Measurements from ENCODE around the gene STEAP4. TPM values are rescaled to one million over a fixed set of nuclear protein-coding genes. Genes with fewer than 3 reads are reported as not detected.
"Not testable (repeated sequence)": the region's sequence is repeated elsewhere in the genome, so short reads cannot be mapped to it uniquely, and the experiment has no call there.

STEAP4 gene
- total RNA-seq, 1 donor from 2014 or later = not detected

GRCh38 chr7:88268858-88269257 lies 37.8 kb downstream of the STEAP4 start:
- no peak for DNase-seq (ENCODE audit: low read depth in 2 of 2)

GRCh38 chr7:88268051-88268450 lies 38.6 kb downstream of the STEAP4 start:
- DNase-seq (ENCODE audit: low read depth in 2 of 2) = no peak

GRCh38 chr7:88267421-88267820 lies 39.3 kb downstream of the STEAP4 start:
- no peak for DNase-seq (ENCODE audit: low read depth in 2 of 2)

GRCh38 chr7:88264987-88265386 lies 41.7 kb downstream of the STEAP4 start:
- not testable (repeated sequence) for DNase-seq (ENCODE audit: low read depth in 2 of 2)

GRCh38 chr7:88262562-88262961 lies 44.1 kb downstream of the STEAP4 start:
- DNase-seq (ENCODE audit: low read depth in 2 of 2) = no peak

DNA sequence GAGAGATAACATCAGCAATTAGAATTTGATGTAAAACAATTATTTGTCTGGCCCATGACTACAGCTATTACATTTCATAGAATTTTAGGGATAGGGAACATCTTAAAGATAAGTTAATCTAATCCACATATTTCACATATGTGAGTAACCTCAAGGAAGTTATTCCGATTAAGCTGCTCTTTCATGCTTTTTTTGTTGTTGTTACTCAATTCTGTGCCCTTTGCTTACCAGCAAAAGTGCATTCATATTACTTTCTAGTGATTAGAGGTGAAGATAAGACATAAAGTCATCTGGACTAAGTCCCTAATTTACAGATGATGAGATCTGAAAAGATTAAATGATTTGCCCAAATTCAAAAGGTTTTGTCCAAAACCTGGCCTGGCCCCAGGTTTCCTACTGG lies 46.0 kb downstream of the STEAP4 start:
- no peak for DNase-seq (ENCODE audit: low read depth in 2 of 2)

DNA sequence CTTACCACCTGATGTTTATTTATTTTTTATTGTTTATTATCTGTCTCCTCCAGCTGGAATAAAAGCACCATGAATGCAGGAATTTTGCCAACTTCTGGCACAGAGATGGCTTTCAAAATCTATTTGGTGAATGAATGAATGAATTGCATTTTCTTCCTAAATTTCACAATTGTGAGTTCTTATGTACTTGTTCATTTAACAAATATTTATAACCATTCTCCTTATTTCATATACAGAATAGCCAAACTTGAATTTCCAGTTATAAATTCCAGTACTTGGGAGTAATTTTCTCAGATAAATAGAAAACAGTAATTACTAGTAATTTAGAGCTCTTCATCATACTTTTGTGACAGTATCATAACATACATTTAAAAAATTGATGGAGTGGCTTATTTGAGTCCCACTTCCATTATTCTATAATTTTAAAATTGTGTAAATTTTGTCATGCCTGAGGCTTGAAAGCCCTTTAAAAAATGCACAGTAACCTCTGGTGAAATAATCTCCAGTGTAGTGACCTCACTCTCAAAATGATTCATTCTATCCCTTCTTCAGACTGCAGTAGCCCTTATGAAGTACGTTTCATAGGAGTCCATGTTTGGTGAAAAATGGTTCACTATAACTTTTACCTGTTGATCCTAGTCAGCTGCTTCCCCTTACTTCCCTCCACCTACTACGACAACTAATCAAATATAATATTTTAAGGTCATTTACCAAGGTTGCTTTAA lies 46.9 kb downstream of the STEAP4 start:
- no peak for DNase-seq (ENCODE audit: low read depth in 2 of 2)

DNA sequence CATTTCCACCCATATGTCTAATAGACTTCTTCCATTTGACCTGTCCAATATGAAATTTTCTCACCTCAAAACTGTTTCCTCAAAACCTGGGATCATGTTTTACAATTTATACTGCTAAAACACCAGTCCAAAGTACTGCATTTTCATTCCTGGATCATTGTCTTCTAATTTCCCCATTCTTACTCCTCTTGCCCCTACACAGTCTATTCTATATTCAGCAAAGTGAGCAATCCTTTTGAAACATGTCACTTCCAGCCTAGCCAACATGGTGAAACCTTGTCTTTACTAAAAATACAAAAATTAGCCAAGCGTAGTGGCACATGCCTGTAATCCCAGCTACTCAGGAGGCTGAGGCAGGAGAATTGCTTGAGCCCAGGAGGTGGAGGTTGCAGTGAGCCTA lies 48.4 kb downstream of the STEAP4 start:
- DNase-seq (ENCODE audit: low read depth in 2 of 2) = not testable (repeated sequence)

DNA sequence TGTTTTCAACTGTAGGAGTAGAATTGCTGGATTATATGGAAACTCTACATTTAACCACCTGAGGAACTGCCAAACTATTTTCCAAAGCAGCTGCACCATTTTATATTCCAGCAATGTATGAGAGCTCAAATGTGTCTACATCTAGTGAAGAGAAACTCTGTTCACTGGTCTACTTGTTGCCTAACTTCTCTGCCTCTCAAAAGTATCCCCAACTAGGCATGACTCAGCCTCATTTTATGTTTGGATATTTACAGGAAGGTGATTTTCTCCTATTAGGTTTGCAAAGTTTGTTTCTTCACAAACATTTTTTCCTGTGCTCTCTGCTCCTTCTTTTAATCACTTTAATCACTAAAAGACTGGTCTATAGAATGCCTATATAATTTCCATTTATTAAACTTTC lies 49.8 kb downstream of the STEAP4 start:
- DNase-seq (ENCODE audit: low read depth in 2 of 2) = no peak

DNA sequence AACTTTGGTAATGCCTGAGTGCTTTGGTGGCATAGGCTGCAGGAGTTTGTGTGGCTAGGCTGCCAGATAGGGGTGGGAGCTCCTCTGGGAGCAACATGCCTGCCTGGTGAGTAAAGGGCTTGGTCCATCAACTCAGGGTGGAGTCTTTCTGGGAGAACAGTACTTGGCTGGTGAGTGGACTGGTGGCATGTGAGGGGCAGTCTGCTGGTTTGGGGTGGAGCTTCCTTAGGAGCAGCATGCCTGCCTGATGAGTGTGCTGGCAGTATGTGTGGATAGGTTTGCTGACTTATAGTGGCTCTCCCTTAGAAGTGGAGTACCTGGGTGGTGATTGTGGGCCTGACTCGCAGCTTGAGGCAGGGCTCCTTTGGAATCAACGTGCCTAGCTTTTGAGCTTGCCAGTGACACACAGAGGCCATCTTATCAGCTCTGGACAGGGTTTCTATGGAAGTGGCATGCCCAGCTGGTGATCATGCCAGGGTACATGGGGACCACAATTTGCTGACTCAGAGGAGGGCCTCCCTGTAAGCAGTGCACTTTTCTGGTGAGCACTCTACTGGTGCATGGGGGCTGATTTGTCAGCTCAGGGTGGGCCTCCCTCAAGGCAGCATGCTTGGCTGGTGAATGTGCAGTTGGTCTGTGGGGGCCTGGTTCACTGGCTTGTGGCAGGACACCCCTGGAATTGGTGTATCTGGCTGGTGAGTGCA lies 51.8 kb downstream of the STEAP4 start:
- DNase-seq (ENCODE audit: low read depth in 2 of 2) = no peak

DNA sequence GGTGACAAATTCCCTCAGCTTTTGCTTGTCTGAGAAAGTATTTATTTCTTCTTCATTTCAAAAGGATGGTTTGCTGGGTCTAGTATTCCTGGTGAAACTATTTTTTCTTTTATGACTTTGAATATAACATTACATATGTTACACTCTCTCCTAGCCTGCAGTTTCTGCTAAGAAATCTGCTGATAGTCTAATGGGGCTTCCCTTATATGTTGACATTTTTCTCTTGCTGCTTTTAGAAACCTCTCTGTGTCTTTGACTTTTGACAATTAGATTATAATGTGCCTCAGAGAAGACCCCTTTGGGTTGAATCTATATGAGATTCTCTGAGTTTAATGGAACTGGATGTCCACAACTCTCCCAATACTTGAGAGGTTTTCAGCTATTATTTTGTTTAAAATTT lies 53.1 kb downstream of the STEAP4 start:
- no peak for DNase-seq (ENCODE audit: low read depth in 2 of 2)

GRCh38 chr7:88244258-88244657 lies 62.4 kb downstream of the STEAP4 start:
- no peak for DNase-seq (ENCODE audit: low read depth in 2 of 2)

DNA sequence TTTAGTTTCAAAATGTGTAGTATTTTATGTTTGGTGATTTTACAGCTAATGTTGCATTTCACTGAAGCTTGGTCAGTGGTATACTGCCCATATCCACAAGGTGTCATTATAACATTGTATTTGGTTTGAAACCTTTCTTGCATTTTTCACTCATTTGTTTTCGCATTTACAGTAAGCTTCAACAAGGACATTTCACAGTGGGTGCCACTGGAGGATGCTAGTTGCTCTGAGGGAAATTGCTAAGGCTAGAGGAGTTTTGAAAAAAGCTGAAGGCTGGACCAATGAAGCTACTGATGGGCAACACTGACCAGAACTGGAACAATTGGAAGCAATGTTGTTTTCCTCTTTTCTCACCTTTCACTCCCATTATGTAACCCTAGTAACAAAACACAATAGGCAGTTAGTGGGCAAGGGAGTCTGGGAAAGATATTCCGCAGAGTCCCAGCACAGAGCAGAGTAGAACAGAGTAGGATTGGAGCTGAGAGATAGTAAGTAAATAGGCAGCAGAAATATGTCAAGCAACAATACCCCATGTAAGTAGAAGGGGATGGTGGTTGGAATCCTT lies 63.3 kb downstream of the STEAP4 start:
- peak; percentile 57 to 90 for DNase-seq (ENCODE audit: low read depth in 2 of 2)

GRCh38 chr7:88239852-88240251 lies 66.8 kb downstream of the STEAP4 start:
- no peak for DNase-seq (ENCODE audit: low read depth in 2 of 2)

DNA sequence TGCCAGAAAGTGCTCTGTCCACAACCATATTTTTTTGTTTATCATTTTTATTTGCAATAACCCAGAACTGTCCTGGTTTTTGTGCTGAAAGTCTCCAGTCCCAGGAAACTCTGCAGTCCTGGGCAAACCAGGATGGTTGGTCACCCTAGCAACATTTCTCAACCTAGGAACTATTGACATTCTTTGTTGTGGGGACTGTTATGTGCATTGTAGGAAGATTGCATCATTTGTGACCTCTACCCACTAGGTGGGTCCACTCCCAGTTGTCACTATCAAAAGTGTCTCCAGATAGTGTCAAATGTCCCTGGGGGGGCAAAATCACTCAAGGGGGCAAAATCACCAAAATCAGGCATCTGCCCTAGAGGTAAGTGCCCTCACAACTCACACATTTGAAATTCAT lies 72.9 kb downstream of the STEAP4 start:
- DNase-seq (ENCODE audit: low read depth in 2 of 2) = no peak

DNA sequence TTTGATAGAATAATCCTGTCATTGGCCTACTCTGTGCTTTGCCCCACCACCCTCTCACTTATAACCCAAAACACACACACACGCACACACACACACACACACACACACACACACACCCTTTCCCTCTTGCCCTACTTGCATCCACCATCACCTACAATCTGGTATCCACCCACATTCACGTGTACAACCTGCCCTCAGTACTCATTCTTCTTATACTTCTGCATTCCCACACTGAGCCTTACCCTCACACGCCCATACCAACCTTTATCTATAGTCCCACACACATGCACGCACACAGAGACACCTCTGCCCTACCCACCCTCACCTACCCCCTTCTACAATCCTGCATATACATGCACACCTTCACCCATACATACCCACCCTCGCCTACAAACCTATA lies 76.0 kb downstream of the STEAP4 start:
- DNase-seq (ENCODE audit: low read depth in 2 of 2) = no peak

- no peak for DNase-seq (ENCODE audit: low read depth in 2 of 2)
Observed at GRCh38 chr7:88229302-88229995, 77.2 kb downstream of the STEAP4 start.

GRCh38 chr7:88226886-88227516 lies 79.7 kb downstream of the STEAP4 start:
- peak; percentile 33 to 71 for DNase-seq (ENCODE audit: low read depth in 2 of 2)

GRCh38 chr7:88226201-88226600 lies 80.5 kb downstream of the STEAP4 start:
- DNase-seq (ENCODE audit: low read depth in 2 of 2) = no peak

GRCh38 chr7:88224601-88225275 lies 82.0 kb downstream of the STEAP4 start:
- DNase-seq (ENCODE audit: low read depth in 2 of 2) = peak in 1 of 2 donors; percentile 17

DNA sequence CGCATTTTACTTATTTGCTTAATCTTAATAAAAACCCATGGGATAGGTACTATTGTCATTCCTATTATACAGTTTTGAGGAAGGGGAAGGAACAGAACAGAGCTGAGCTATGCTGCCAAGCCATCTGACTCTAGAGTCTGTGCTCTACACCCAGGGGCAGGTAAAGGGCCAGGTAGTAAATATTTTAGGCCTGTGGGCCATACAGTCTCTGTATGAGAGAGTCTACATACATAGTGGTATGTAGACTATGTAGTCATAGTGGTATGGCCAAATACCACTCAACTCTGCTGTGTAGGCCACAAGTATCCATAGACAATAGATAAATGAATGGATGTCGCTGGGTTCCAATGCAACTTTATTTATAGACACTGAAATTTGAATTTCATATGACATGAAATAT lies 83.4 kb downstream of the STEAP4 start:
- DNase-seq (ENCODE audit: low read depth in 2 of 2) = no peak

All from lung microvascular endothelial cell (primary cell).